Medulla oblongata (tissue), 1 donor: ENCODE results near the gene DNAH3.
A peak's percentile ranks its signal among the peaks of the same experiment; 100 is the strongest.

Experiments used
- DNase-seq: peaks from one replicate; pipeline ENCODE4 v3.0.0-alpha.2; 2015; ENCODE audit errors: extremely low spot score

DNAH3 gene

GRCh38 chr16:20906341-20907255 lies 244.0 kb downstream of the DNAH3 start:
- DNase-seq: no peak

GRCh38 chr16:20905576-20905975 lies 245.1 kb downstream of the DNAH3 start:
- no peak for DNase-seq

GRCh38 chr16:20904507-20905081 lies 246.1 kb downstream of the DNAH3 start:
- DNase-seq: peak; percentile 65

- DNase-seq: no peak
Measured at GRCh38 chr16:20903899-20904506, 246.6 kb downstream of the DNAH3 start.

GRCh38 chr16:20903116-20903898 lies 247.3 kb downstream of the DNAH3 start:
- no peak for DNase-seq

- no peak for DNase-seq
Measured at GRCh38 chr16:20902426-20902825, 248.2 kb downstream of the DNAH3 start.

- DNase-seq: peak; percentile 80
Measured at GRCh38 chr16:20901436-20902112, 249.1 kb downstream of the DNAH3 start.

GRCh38 chr16:20901068-20901435 lies 249.6 kb downstream of the DNAH3 start:
- DNase-seq: no peak

GRCh38 chr16:20900299-20901067 lies 250.2 kb downstream of the DNAH3 start, which contains the start of the genes DCUN1D3 and LYRM1:
Gene DCUN1D3 (minus strand): TSS chr16:20900358. CDS start chr16:20862538, 37,820 bp downstream.
Gene LYRM1 (plus strand): TSS chr16:20900771. CDS start chr16:20915556, 14,785 bp downstream.
- DNase-seq: peak; percentile 99

GRCh38 chr16:20899477-20900298 lies 251.0 kb downstream of the DNAH3 start:
- no peak for DNase-seq

GRCh38 chr16:20899071-20899470 lies 251.6 kb downstream of the DNAH3 start:
- no peak for DNase-seq

GRCh38 chr16:20897922-20898321 lies 252.7 kb downstream of the DNAH3 start:
- DNase-seq: no peak

GRCh38 chr16:20897253-20897897 lies 253.3 kb downstream of the DNAH3 start:
- DNase-seq: no peak

GRCh38 chr16:20894388-20894787 lies 256.3 kb downstream of the DNAH3 start:
- no peak for DNase-seq

- no peak for DNase-seq
Measured at GRCh38 chr16:20889625-20890275, 260.9 kb downstream of the DNAH3 start.

GRCh38 chr16:20887207-20887606 lies 263.4 kb downstream of the DNAH3 start:
- DNase-seq: no peak

- no peak for DNase-seq
Measured at GRCh38 chr16:20886320-20886719, 264.3 kb downstream of the DNAH3 start.

- DNase-seq: no peak
Measured at GRCh38 chr16:20884240-20884556, 266.4 kb downstream of the DNAH3 start.
